ENCODE data around the gene ZC3HAV1.

The ZC3HAV1 gene

GRCh38 chr7:139118234-139118804, 8.8 kb upstream of the ZC3HAV1 start:
- TF ChIP-seq SIN3A (IDR thresholded peaks at IDR 0.05; ENCODE audit: borderline replicate concordance, insufficient read depth, low read length) (no peak), TAF1 (IDR thresholded peaks at IDR 0.05; ENCODE audit: borderline replicate concordance, insufficient read depth, low read length) (no peak), REST (IDR thresholded peaks at IDR 0.05; ENCODE audit: insufficient read depth in 1 of 2, low read depth in 2 of 2, low read length in 2 of 2) (no peak), POLR2AphosphoS5 (IDR thresholded peaks at IDR 0.05; ENCODE audit: low read depth, low read length) (no peak), FOXP2 (optimal IDR thresholded peaks at IDR 0.05; ENCODE audit: borderline replicate concordance, extremely low read depth, extremely low read length, insufficient read depth) (no peak)

GRCh38 chr7:139117599-139118233, 8.2 kb upstream of the ZC3HAV1 start:
- no peak for TF ChIP-seq POLR2AphosphoS5 (IDR thresholded peaks at IDR 0.05; ENCODE audit: low read depth, low read length)
- TF ChIP-seq TAF1 (IDR thresholded peaks at IDR 0.05; ENCODE audit: borderline replicate concordance, insufficient read depth, low read length), result no peak
- TF ChIP-seq FOXP2 (optimal IDR thresholded peaks at IDR 0.05; ENCODE audit: borderline replicate concordance, extremely low read depth, extremely low read length, insufficient read depth), result no peak
- TF ChIP-seq SIN3A (IDR thresholded peaks at IDR 0.05; ENCODE audit: borderline replicate concordance, insufficient read depth, low read length), result no peak
- no peak for TF ChIP-seq REST (IDR thresholded peaks at IDR 0.05; ENCODE audit: insufficient read depth in 1 of 2, low read depth in 2 of 2, low read length in 2 of 2)

- TF ChIP-seq REST (IDR thresholded peaks at IDR 0.05; ENCODE audit: insufficient read depth in 1 of 2, low read depth in 2 of 2, low read length in 2 of 2), result no peak
- no peak for TF ChIP-seq POLR2AphosphoS5 (IDR thresholded peaks at IDR 0.05; ENCODE audit: low read depth, low read length)
- TF ChIP-seq TAF1 (IDR thresholded peaks at IDR 0.05; ENCODE audit: borderline replicate concordance, insufficient read depth, low read length), result no peak
- TF ChIP-seq SIN3A (IDR thresholded peaks at IDR 0.05; ENCODE audit: borderline replicate concordance, insufficient read depth, low read length), result no peak
- TF ChIP-seq FOXP2 (optimal IDR thresholded peaks at IDR 0.05; ENCODE audit: borderline replicate concordance, extremely low read depth, extremely low read length, insufficient read depth), result no peak
Observed at GRCh38 chr7:139116999-139117398, 7.5 kb upstream of the ZC3HAV1 start.

GRCh38 chr7:139115104-139115503, 5.6 kb upstream of the ZC3HAV1 start:
- TF ChIP-seq POLR2AphosphoS5 (IDR thresholded peaks at IDR 0.05; ENCODE audit: low read depth, low read length), result no peak
- no peak for TF ChIP-seq TAF1 (IDR thresholded peaks at IDR 0.05; ENCODE audit: borderline replicate concordance, insufficient read depth, low read length)
- no peak for TF ChIP-seq SIN3A (IDR thresholded peaks at IDR 0.05; ENCODE audit: borderline replicate concordance, insufficient read depth, low read length)
- no peak for TF ChIP-seq FOXP2 (optimal IDR thresholded peaks at IDR 0.05; ENCODE audit: borderline replicate concordance, extremely low read depth, extremely low read length, insufficient read depth)
- no peak for TF ChIP-seq REST (IDR thresholded peaks at IDR 0.05; ENCODE audit: insufficient read depth in 1 of 2, low read depth in 2 of 2, low read length in 2 of 2)
